Vagina (tissue), 2 donors: ENCODE data around the gene PERM1. TPM values are rescaled to one million over a fixed set of nuclear protein-coding genes. Genes with fewer than 3 reads are reported as not detected.
A peak's percentile ranks its signal among the peaks of the same experiment; 100 is the strongest.

ENCODE experiments used
- DNase-seq, 2 donors: peaks; one replicate each; pipeline ENCODE4 v3.0.0-alpha.2; 2017; ENCODE audit errors: extremely low spot score in 2 of 2
- H3K27ac ChIP-seq: fragments of 200-600 bp; sonication (generic); one replicate; pipeline ENCODE4 v1.5.1; 2019
- H3K27me3 ChIP-seq: fragments of 200-600 bp; sonication (generic); one replicate; pipeline ENCODE4 v1.5.1; 2019
- H3K36me3 ChIP-seq, 2 donors: fragments of 200-600 bp; sonication (generic); one replicate each; pipeline ENCODE4 v1.5.1; 2017 to 2019
- H3K4me1 ChIP-seq: fragments of 200-600 bp; sonication (generic); one replicate; pipeline ENCODE4 v1.5.1; 2019
- H3K4me3 ChIP-seq, 2 donors: fragments of 200-600 bp; sonication (generic); 1 replicate in 1 of 2; 2 replicates in 1 of 2; pipeline ENCODE4 v1.5.1; 2016 to 2019
- H3K9me3 ChIP-seq: fragments of 200-600 bp; sonication (generic); one replicate; pipeline ENCODE4 v1.5.1; 2019
- CTCF ChIP-seq, 3 experiments: fragments of 450-650 bp in 2 of 3; fragments of 200-600 bp in 1 of 3; sonication (generic) in 1 of 3; IDR thresholded peaks; one replicate each; pipeline ENCODE4 v1.5.1; 2017 to 2019; ENCODE audit warnings: antibody characterized with exemption in 3 of 3, mild to moderate bottlenecking in 2 of 3, moderate library complexity in 2 of 3
- POLR2A ChIP-seq, 2 donors: fragments of 450-650 bp; IDR thresholded peaks; one replicate each; pipeline ENCODE4 v1.6.1; 2017; ENCODE audit warnings: antibody characterized with exemption in 2 of 2, mild to moderate bottlenecking in 2 of 2, moderate library complexity in 2 of 2
- POLR2AphosphoS5 ChIP-seq, 2 donors: sonication (generic); formaldehyde crosslinking; IDR thresholded peaks; one replicate each; pipeline ENCODE4 v1.9.0; 2017; ENCODE audit warnings: antibody characterized with exemption in 2 of 2, mild to moderate bottlenecking in 2 of 2, low read depth in 1 of 2; ENCODE audit not compliant: insufficient read depth in 1 of 2
- intact Hi-C: fragments of 100-400 bp; cut with DNase I; formaldehyde crosslinking; loops from one replicate; pipeline ENCODE4 v1.15.1; 2023
- total RNA-seq: library from RNA; depleted of rRNA; stranded (reverse); fragments of >200 nt; gene quantifications from one replicate; pipeline ENCODE4 v1.2.3, GENCODE V29; 2016

PERM1 gene
- total RNA-seq, 1 donor from 2014 or later, result not detected

DNA sequence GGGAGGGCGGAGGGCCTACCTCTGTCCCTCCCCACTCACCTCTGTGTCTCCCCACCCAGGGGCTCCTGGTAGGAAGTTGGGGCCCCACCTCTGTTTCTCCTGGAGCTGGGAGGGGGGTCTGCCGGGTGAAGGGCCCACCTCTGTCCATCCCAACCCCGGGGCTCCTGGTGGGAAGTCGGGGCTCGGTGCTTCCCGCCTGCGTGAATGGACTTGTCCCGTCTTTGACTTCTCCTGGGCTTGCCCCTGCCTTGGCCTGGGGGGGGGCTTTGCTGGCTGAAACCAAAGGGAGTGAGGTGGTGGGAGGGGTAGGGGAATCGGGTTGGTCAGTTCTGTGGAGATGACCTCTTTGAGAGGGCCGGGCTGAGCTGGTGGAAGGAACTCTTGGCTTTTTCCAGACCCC, 43.8 kb upstream of the PERM1 start:
- no peak for DNase-seq
- Histone ChIP-seq H3K9me3 (no peaks in the 10 kb centered on the region), H3K4me1 (peaks cover 37% of the 10 kb centered on the region), H3K27ac (no peak overlapping the region), H3K36me3 (no peaks in the 10 kb centered on the region), H3K27me3 (no peaks in the 10 kb centered on the region), H3K4me3 (peak overlapping the region in 1 of 2 donors; percentile 1)
- intact Hi-C loops, result no loop called here
- TF ChIP-seq POLR2A (IDR thresholded peaks at IDR 0.05) (no peak), CTCF (IDR thresholded peaks at IDR 0.05) (no peak), POLR2AphosphoS5 (IDR thresholded peaks at IDR 0.05; ENCODE audit: insufficient read depth in 1 of 2, low read depth in 1 of 2) (no peak)

DNA sequence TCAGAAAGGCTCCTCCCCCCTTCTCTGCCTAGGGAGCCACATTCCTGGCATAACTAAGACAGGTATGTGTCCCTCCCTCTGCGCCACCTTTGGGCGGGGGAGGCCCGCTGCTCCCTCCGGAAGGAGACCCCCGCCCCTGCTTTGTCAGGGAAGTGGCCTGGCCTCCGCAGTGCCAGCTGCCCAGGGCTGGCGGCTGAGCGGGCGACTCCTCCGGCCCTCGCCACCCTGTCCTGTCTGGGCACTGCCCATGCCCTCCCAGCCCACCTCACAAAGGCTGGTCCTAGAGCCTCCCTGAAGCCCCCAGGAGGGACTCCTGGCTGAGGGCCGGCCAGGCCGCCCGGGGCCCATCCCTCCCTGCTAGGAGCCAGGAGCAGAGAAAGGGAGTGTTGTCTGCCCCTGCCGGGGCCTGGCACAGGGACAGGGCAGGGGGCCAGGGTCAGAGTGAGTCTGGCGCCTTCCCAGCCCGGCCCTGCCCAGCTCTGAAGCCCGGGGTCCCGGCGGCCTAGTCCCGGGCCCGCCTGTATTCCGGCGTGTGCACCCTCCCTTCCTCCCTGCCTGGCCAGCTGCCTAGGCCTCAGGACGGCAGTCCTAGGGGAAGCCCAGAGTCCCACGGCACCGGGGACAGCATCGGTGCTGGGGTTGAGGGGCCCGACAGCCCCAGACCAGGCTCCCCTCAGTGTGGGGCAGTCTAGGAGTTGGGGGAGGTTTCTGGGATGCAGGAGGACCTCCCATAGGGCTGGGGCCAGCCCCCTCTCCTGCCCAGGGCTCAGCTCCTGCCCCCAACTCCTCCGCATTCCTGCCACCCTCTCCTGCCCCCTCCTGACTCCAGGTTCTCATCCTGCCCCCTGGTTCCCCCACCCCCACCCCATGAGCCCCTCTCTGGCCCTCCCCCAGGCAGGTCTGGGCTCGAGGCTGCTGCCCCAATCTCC, 43.1 kb upstream of the PERM1 start:
- H3K27ac ChIP-seq, result peak overlapping the region; percentile 44
- H3K9me3 ChIP-seq, result no peaks in the 10 kb centered on the region
- H3K36me3 ChIP-seq, result no peaks in the 10 kb centered on the region
- intact Hi-C loops, result no loop called here
- TF ChIP-seq CTCF (IDR thresholded peaks at IDR 0.05) (no peak), POLR2AphosphoS5 (IDR thresholded peaks at IDR 0.05; ENCODE audit: insufficient read depth in 1 of 2, low read depth in 1 of 2) (peak in 1 of 2 donors; percentile 24)
- H3K27me3 ChIP-seq, result no peaks in the 10 kb centered on the region
- no peak for DNase-seq
- peak overlapping the region in 1 of 2 donors; percentile 11 for H3K4me3 ChIP-seq
- peaks cover 42% of the 10 kb centered on the region for H3K4me1 ChIP-seq

DNA sequence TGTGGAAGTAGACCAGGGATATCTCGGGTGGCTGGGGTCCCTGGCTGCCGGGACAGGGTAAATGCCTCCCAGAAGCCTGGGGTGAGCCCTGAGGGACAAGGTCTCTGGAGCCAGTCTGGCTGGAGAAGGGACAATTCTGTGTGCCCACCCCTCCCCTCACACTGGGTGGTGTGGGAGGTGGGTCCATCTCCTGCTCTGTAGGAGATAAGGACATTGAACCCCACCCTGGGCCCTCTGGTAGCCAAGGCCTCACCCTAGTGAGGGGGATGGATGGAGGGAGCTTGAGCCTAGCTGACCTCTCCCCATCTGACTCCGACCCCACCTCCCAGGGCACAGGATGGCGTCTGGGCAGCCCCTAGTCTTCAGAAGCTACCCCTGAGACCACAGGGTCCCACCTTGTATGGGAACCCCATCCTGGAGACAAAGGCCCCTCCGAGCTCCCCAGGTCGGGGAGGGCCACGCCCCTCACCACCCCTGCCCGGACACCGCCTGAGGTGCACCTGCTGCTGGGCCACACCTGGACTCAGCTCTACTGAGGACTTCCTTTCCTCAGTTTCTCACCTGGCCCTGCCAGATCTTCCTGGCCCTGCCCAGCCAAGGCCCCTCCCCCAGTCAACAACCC, 42.4 kb upstream of the PERM1 start:
- H3K4me1 ChIP-seq, result peaks cover 42% of the 10 kb centered on the region
- H3K27me3 ChIP-seq, result no peaks in the 10 kb centered on the region
- H3K27ac ChIP-seq, result no peak overlapping the region
- no peak for TF ChIP-seq POLR2A (IDR thresholded peaks at IDR 0.05)
- TF ChIP-seq POLR2AphosphoS5 (IDR thresholded peaks at IDR 0.05; ENCODE audit: insufficient read depth in 1 of 2, low read depth in 1 of 2), result no peak
- no peak for TF ChIP-seq CTCF (IDR thresholded peaks at IDR 0.05)
- intact Hi-C loops, result no loop called here
- no peak for DNase-seq
- no peaks in the 10 kb centered on the region for H3K9me3 ChIP-seq
- H3K36me3 ChIP-seq, result no peaks in the 10 kb centered on the region
- H3K4me3 ChIP-seq, result no peak overlapping the region

- intact Hi-C loops, result no loop called here
- peaks cover 47% of the 10 kb centered on the region for H3K4me1 ChIP-seq
- H3K36me3 ChIP-seq, result no peaks in the 10 kb centered on the region
- TF ChIP-seq POLR2AphosphoS5 (IDR thresholded peaks at IDR 0.05; ENCODE audit: insufficient read depth in 1 of 2, low read depth in 1 of 2) (no peak), CTCF (IDR thresholded peaks at IDR 0.05) (no peak), POLR2A (IDR thresholded peaks at IDR 0.05) (no peak)
- H3K9me3 ChIP-seq, result no peaks in the 10 kb centered on the region
- H3K27me3 ChIP-seq, result no peaks in the 10 kb centered on the region
- no peak overlapping the region for H3K4me3 ChIP-seq
- H3K27ac ChIP-seq, result no peak overlapping the region
- no peak for DNase-seq
Observed at GRCh38 chr1:1023700-1024099, 41.8 kb upstream of the PERM1 start.
